ENCODE measurements around the gene HSF5. TPM values are rescaled to one million over a fixed set of nuclear protein-coding genes. Genes with fewer than 3 reads are reported as not detected.
A peak's percentile ranks its signal among the peaks of the same experiment; 100 is the strongest.

Gene HSF5
- total and polyA plus RNA-seq, 2 of the 13 experiments (the other 11 are each of a cell fraction or from before 2014, with no cell fraction given), result not detected

GRCh38 chr17:58452738-58453137 lies 35.5 kb downstream of the HSF5 start (continued):
- no peak for TF ChIP-seq ZSCAN29 (CRISPR knock-in tag; conservative IDR thresholded peaks at IDR 0.05)
- TF ChIP-seq ZZZ3 (CRISPR knock-in tag; IDR thresholded peaks at IDR 0.05; ENCODE audit: borderline replicate concordance), result no peak
- no peak for TF ChIP-seq CTCF (CRISPR knock-in tag; IDR thresholded peaks at IDR 0.05)
- TF ChIP-seq ZNF12 (CRISPR knock-in tag; IDR thresholded peaks at IDR 0.05), result no peak
- no peak for TF ChIP-seq ZC3H13 (CRISPR knock-in tag; IDR thresholded peaks at IDR 0.05)
- TF ChIP-seq ZNF605 (CRISPR knock-in tag; IDR thresholded peaks at IDR 0.05), result 0 out of 2 replicates have a peak, but pooled peaks have one; percentile 26
- no peak for TF ChIP-seq ZFP62 (CRISPR knock-in tag; IDR thresholded peaks at IDR 0.05)
- TF ChIP-seq ZSCAN5A (CRISPR knock-in tag; IDR thresholded peaks at IDR 0.05; ENCODE audit: borderline replicate concordance), result no peak
- no peak for TF ChIP-seq ZIK1 (CRISPR knock-in tag; IDR thresholded peaks at IDR 0.05; ENCODE audit: borderline replicate concordance, low read depth)

All from HepG2 (cell line).